Chondrocyte (in vitro differentiated cells): ENCODE measurements around the gene AASDH. TPM values are rescaled to one million over a fixed set of nuclear protein-coding genes. Genes with fewer than 3 reads are reported as not detected.

Source experiments
- DNase-seq: peaks from one replicate; pipeline ENCODE4 v3.0.0; 2021; ENCODE audit warnings: mixed read lengths, low spot score
- H3K27ac Mint-ChIP-seq: one replicate; pipeline ENCODE4 v1.8.0; 2021; ENCODE audit warnings: mild to moderate bottlenecking, moderate library complexity, mixed read lengths; ENCODE audit not compliant: unreplicated experiment
- H3K27me3 Mint-ChIP-seq: 2 replicates; pipeline ENCODE4 v1.8.0; 2021; ENCODE audit warnings: low read depth, mixed read lengths
- H3K36me3 Mint-ChIP-seq: 2 replicates; pipeline ENCODE4 v1.8.0; 2021; ENCODE audit warnings: low read depth, mixed read lengths
- H3K4me1 Mint-ChIP-seq: 2 replicates; pipeline ENCODE4 v1.8.0; 2021; ENCODE audit warnings: low read depth, mild to moderate bottlenecking, mixed read lengths
- H3K4me3 Mint-ChIP-seq: one replicate; pipeline ENCODE4 v1.8.0; 2021; ENCODE audit warnings: mild to moderate bottlenecking, moderate library complexity, mixed read lengths; ENCODE audit not compliant: unreplicated experiment
- H3K9me3 Mint-ChIP-seq: 2 replicates; pipeline ENCODE4 v1.8.0; 2021; ENCODE audit warnings: low read depth, mixed read lengths
- CTCF ChIP-seq: fragments of 200-600 bp; sonication (generic); IDR thresholded peaks from 2 replicates; pipeline ENCODE4 v1.5.0; 2021; ENCODE audit warnings: antibody characterized with exemption, mild to moderate bottlenecking, moderate library complexity
- total RNA-seq: library from RNA; stranded (reverse); gene quantifications from 3 replicates; pipeline ENCODE4 v1.2.1, GENCODE V29; 2021

AASDH gene
- total RNA-seq, 1 donor from 2014 or later: 7.9 TPM

- Mint-ChIP-seq H3K27me3 (no peaks in the 10 kb centered on the region), H3K4me1 (peaks cover 6% of the 10 kb centered on the region), H3K27ac (no peak overlapping the region), H3K9me3 (no peaks in the 10 kb centered on the region), H3K36me3 (peaks cover 10% of the 10 kb centered on the region), H3K4me3 (no peak overlapping the region)
- no peak for TF ChIP-seq CTCF
- no peak for DNase-seq
Observed at GRCh38 chr4:56318555-56318954, 68.7 kb downstream of the AASDH start.

DNA sequence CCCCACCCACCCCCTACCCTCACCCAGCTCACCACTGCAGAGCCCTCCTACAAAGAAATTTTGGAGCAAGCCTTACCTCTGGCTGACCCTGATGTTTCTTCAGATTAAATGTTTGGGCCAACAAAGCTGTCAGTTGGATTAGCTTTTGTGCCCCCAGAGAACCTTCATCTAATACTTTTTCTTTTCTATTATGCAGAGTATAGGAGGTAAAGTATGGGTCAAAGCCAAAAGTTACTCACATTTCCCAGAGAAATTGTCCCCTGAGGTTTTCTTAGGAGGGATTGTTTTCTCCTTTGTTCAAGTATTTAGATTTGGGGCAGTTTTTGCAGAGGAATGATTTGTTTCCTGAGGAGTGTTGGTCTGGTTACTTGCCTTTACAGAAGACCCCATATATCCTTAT is 69.5 kb downstream of the AASDH start:
- no peaks in the 10 kb centered on the region for H3K9me3 Mint-ChIP-seq
- no peak overlapping the region for H3K4me3 Mint-ChIP-seq
- no peak for TF ChIP-seq CTCF
- no peaks in the 10 kb centered on the region for H3K27me3 Mint-ChIP-seq
- peaks cover 6% of the 10 kb centered on the region for H3K4me1 Mint-ChIP-seq
- no peak for DNase-seq
- peaks cover 10% of the 10 kb centered on the region for H3K36me3 Mint-ChIP-seq
- H3K27ac Mint-ChIP-seq: no peak overlapping the region

GRCh38 chr4:56316011-56316650 is 71.2 kb downstream of the AASDH start:
- no peaks in the 10 kb centered on the region for H3K27me3 Mint-ChIP-seq
- DNase-seq: no peak
- H3K4me3 Mint-ChIP-seq: no peak overlapping the region
- H3K27ac Mint-ChIP-seq: no peak overlapping the region
- no peaks in the 10 kb centered on the region for H3K9me3 Mint-ChIP-seq
- H3K4me1 Mint-ChIP-seq: peaks cover 2% of the 10 kb centered on the region
- H3K36me3 Mint-ChIP-seq: peaks cover 10% of the 10 kb centered on the region
- no peak for TF ChIP-seq CTCF

GRCh38 chr4:56315543-56315942 is 71.7 kb downstream of the AASDH start:
- Mint-ChIP-seq H3K27me3 (no peaks in the 10 kb centered on the region), H3K27ac (no peak overlapping the region), H3K4me1 (no peaks in the 10 kb centered on the region), H3K4me3 (no peak overlapping the region), H3K9me3 (no peaks in the 10 kb centered on the region), H3K36me3 (peaks cover 10% of the 10 kb centered on the region)
- no peak for DNase-seq
- no peak for TF ChIP-seq CTCF

- Mint-ChIP-seq H3K9me3 (no peaks in the 10 kb centered on the region), H3K4me3 (no peak overlapping the region), H3K27ac (no peak overlapping the region), H3K36me3 (peaks cover 10% of the 10 kb centered on the region), H3K4me1 (no peaks in the 10 kb centered on the region), H3K27me3 (no peaks in the 10 kb centered on the region)
- no peak for DNase-seq
- TF ChIP-seq CTCF: no peak
Observed at GRCh38 chr4:56315041-56315440, 72.2 kb downstream of the AASDH start.
